IPS-20b (cell line): ENCODE data around the gene HHAT.

ENCODE experiments used
- H3K27ac ChIP-seq: one replicate; pipeline ENCODE4 v1.5.1; 2013; ENCODE audit warnings: low read length
- H3K27me3 ChIP-seq: 2 replicates; pipeline ENCODE4 v1.6.1; 2013; ENCODE audit warnings: mild to moderate bottlenecking, low read length, inconsistent platforms; ENCODE audit not compliant: insufficient read depth
- H3K36me3 ChIP-seq: 2 replicates; pipeline ENCODE4 v1.6.1; 2013; ENCODE audit warnings: low read depth, mild to moderate bottlenecking, inconsistent platforms, low read length, moderate library complexity; ENCODE audit not compliant: insufficient read depth
- H3K4me1 ChIP-seq: 2 replicates; pipeline ENCODE4 v1.6.1; 2013; ENCODE audit warnings: mild to moderate bottlenecking, control low read depth, inconsistent platforms, low read length, moderate library complexity; ENCODE audit not compliant: insufficient read depth
- H3K4me3 ChIP-seq: 2 replicates; pipeline ENCODE4 v1.5.1; 2013; ENCODE audit warnings: mild to moderate bottlenecking, low read length, inconsistent platforms
- H3K9ac ChIP-seq: 2 replicates; pipeline ENCODE4 v1.6.1; 2013; ENCODE audit warnings: low read depth, mild to moderate bottlenecking, inconsistent platforms, low read length, moderate library complexity
- H3K9me3 ChIP-seq: 2 replicates; pipeline ENCODE4 v1.6.1; 2013; ENCODE audit warnings: mild to moderate bottlenecking, low read depth, low read length, inconsistent platforms; ENCODE audit not compliant: insufficient read depth

HHAT gene

DNA sequence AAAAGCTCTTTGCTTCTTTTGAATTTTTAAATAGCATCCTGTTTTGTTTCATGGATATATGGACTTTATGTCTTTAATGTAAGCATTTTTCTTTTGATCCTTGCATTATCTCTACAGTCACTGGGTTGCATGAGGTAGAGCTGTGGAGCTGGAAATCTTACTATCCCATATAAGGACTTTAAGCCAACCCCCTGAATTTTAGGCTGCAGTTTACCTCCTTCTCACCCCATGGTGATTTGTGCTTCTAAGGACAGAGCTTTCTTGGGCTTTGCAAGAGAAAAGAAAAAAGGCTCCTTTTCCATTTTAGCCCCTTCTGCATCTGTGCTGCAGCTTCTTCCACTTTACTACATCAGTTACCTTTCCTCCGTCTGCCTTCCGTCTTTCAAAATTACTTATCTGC lies 373.8 kb downstream of the HHAT start:
- H3K27ac ChIP-seq = no peak overlapping the region
- no peaks in the 10 kb centered on the region for H3K9me3 ChIP-seq
- H3K4me3 ChIP-seq = no peak overlapping the region
- H3K9ac ChIP-seq = no peak overlapping the region
- H3K36me3 ChIP-seq = no peaks in the 10 kb centered on the region
- no peaks in the 10 kb centered on the region for H3K27me3 ChIP-seq
- H3K4me1 ChIP-seq = no peaks in the 10 kb centered on the region

DNA sequence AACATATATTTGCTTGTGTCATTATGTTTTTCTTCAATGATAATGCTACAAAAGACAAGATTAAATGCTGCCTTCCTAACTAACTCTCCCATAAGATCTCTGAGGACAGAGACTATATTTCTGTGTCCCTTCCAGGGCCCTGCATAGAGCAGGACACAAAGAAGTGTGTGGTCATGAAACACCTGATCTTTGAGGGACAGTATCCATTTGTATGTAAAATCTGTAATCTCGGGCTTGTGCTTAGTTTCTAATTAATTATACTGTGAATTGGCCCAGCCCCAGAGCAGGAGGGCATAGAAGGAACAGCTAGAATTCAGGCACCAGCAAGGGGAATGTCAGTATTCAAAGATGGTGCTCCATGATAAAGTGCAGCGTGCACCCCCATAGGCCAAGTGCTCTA lies 374.9 kb downstream of the HHAT start:
- H3K9me3 ChIP-seq = no peaks in the 10 kb centered on the region
- H3K9ac ChIP-seq = no peak overlapping the region
- no peak overlapping the region for H3K4me3 ChIP-seq
- no peaks in the 10 kb centered on the region for H3K4me1 ChIP-seq
- no peaks in the 10 kb centered on the region for H3K27me3 ChIP-seq
- H3K36me3 ChIP-seq = no peaks in the 10 kb centered on the region
- H3K27ac ChIP-seq = no peak overlapping the region

DNA sequence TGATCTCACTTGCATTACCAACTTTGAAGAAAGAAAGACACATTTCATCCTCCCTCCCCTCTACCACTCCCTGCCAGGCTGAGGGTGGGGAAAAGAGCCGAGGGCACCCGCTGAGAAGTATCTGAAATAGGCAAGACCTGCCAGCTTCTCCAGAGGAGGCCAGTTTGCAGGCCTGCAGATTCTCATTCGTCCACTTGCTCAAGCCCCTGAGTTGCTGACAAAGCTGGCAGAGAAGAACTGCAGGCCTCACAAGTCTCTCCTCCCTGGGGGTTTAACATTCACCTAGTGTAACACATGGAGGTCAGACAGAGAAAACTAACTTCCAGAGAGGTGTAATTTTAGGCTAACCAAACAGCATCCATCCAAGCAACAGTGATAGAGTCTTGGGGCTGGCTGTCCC lies 376.4 kb downstream of the HHAT start:
- Histone ChIP-seq H3K27ac (no peak overlapping the region), H3K9me3 (no peaks in the 10 kb centered on the region), H3K4me3 (no peak overlapping the region), H3K27me3 (no peaks in the 10 kb centered on the region), H3K4me1 (no peaks in the 10 kb centered on the region), H3K36me3 (no peaks in the 10 kb centered on the region), H3K9ac (no peak overlapping the region)

DNA sequence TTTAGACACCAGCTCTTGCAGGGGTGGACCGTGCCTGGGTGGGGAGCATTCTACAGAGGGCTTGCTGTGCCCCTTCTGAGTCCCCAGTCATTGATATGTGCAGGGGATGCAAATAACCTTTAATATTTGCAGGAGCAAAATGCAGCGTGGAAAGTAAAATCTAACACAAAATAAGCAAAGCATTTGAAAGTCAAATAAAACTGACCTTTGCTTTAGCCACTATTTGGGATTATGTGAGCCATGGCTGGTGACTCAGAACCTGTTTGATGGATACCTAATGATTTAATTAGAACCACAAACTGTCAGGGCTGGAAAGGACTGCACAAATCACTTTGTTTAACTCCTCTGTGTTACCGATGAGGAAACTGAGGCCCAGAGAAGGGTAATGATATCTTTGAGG lies 377.5 kb downstream of the HHAT start:
- Histone ChIP-seq H3K27me3 (no peaks in the 10 kb centered on the region), H3K27ac (no peak overlapping the region), H3K4me3 (no peak overlapping the region), H3K4me1 (no peaks in the 10 kb centered on the region), H3K9ac (no peak overlapping the region), H3K36me3 (no peaks in the 10 kb centered on the region), H3K9me3 (no peaks in the 10 kb centered on the region)

DNA sequence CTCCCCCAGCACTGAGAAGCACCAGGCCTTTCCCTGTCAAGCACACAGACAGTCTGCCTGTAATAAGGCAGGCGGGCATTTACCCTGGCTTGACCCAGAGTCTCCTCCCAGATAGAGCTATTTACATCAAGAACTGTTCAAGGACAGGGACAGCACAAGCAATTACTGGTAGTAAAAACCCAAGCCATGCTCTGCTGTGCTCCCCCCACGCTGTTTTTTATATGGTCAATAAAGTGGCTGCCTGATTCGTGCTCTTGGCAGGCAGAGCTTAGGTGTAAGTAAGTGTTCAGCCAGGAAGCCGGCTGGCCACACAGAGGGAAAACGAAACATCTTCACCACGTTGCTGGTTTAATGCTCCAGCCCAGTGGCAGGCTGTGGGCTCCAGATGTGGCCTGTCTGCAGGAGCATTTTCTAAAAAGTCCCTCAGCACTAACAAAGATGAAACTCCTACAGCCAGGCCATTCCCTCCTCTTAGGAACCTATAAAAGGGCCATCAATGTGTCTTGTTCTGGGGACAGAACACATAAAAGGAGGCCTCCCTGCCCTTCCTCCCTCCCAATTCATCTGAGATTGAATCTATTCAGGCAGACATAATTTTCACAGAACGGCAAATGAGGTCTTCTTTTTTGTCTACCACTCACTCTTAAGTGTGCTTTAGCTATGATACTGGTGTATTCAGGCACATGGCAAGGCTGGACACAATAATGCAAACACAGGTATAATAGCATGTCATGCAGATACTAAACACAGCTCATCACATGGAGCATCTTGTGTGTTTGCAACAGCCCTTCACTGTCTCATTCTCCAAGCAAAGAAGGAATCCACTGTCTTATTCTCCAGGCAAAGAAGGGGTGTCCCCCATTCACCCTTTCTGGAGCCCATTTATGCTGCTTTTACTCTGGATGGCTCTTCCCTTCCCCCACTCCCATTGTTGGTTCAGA lies 378.9 kb downstream of the HHAT start:
- Histone ChIP-seq H3K27me3 (no peaks in the 10 kb centered on the region), H3K4me1 (no peaks in the 10 kb centered on the region), H3K36me3 (no peaks in the 10 kb centered on the region), H3K9me3 (no peaks in the 10 kb centered on the region), H3K27ac (no peak overlapping the region), H3K4me3 (no peak overlapping the region), H3K9ac (no peak overlapping the region)

DNA sequence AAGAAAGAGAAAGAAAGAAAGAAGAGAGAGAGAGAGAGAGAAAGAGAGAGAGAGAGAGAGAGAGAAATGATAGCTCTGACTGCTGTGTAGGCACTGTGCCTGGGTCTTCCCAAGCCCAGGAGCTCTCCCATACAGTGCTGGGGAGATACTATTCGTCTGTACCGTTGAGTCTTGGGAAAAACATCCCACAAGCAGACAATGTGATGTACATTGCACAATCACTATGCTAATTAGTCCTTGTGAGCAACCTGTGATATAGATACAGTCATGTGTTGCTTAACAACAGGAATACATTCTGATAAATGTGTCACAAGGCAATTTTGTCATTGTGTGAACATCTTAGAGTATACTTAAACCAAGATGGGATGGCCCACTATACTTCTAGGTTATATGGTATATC lies 381.0 kb downstream of the HHAT start:
- Histone ChIP-seq H3K36me3 (no peaks in the 10 kb centered on the region), H3K27ac (no peak overlapping the region), H3K9ac (no peak overlapping the region), H3K9me3 (no peaks in the 10 kb centered on the region), H3K4me1 (no peaks in the 10 kb centered on the region), H3K4me3 (no peak overlapping the region), H3K27me3 (no peaks in the 10 kb centered on the region)

DNA sequence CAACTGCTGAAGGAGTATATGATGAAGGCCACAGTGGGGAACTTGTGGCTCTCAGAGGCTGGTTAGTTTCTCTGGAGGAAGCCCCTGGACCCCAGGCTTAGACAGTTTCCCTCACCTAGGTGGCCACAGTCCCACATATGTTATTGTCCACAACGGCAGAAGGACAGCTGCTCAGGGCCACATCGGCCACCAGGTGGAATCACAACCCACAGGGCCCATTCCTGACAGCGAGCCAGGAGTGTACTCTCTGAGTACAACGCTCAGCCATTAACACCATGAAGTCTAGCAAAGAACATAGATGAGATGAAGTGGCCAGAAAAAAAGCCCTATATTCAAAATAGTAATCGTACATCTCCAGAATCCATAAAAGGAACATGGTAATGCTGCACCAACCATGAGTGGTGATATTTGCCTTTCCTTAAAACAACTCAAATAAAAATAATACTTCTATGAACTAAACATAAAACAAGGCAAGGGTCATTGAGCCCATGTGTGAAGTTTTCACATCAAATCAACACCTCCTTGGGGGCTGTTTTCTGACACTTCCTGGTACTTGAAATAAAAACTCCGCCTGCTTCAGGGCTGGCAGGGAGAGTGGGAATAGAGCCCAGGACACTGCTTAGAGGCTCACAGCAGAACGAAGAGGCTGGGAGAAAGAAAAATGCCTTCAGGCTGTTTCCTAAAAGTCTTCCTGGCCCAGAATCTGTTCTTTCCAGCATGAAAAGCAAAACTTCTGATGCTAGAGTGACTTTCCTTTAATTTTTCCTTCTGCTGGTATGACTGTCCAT lies 383.3 kb downstream of the HHAT start:
- Histone ChIP-seq H3K4me1 (no peaks in the 10 kb centered on the region), H3K4me3 (no peak overlapping the region), H3K9me3 (no peaks in the 10 kb centered on the region), H3K36me3 (no peaks in the 10 kb centered on the region), H3K9ac (no peak overlapping the region), H3K27ac (no peak overlapping the region), H3K27me3 (no peaks in the 10 kb centered on the region)

DNA sequence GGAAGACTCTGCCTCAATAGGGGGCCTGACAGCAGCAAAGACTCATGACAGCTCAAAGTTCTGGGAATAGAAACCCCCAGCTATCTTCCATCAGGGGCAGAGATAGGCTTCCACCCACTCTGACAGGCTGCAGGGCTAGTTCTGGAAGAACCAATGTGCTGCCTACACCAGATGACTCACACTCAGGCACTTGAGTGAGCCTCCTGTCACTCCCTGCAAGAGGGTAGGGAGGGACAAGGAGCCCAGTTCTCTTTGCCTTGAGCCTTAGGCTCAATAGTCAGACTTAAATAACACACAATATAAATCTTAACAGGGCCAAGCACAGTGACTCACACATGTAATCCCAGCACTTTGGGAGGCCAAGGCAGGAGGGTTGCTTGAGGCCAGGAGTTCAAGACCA lies 386.4 kb downstream of the HHAT start:
- Histone ChIP-seq H3K27me3 (no peaks in the 10 kb centered on the region), H3K9ac (no peak overlapping the region), H3K4me1 (no peaks in the 10 kb centered on the region), H3K9me3 (no peaks in the 10 kb centered on the region), H3K4me3 (no peak overlapping the region), H3K27ac (no peak overlapping the region), H3K36me3 (no peaks in the 10 kb centered on the region)

DNA sequence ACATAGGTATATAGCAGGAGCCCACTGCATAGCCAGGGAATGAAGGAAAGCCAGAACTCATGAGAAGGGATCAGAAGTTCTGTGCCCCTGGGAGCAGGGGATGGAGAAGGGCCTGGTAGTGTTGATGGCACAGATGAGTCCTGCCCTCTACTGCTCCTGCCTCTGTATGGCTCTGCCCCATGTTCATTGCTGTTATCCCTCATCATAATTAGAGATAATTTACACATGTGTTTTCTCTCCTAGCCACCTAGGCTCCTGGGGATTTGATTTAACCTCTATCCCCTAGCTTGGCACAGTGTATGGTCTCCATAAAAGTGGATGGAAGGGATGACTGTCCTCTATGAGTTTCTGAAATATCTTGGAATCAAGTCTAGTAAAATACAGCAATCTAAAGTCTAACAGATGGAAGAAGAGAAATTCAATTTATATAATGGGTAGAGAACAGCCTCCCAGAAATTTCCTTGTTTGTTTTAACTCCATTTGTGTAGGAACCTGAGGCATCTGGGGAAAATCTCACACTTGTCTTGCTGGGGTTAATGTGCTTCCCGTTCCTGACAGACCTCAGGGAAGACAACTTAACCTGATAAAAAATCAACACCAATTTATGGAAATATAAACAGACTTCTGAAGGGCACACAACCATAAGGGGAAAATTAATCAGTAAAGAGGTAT lies 393.8 kb downstream of the HHAT start:
- H3K36me3 ChIP-seq = no peaks in the 10 kb centered on the region
- H3K27ac ChIP-seq = no peak overlapping the region
- no peaks in the 10 kb centered on the region for H3K4me1 ChIP-seq
- H3K9ac ChIP-seq = no peak overlapping the region
- no peak overlapping the region for H3K4me3 ChIP-seq
- no peaks in the 10 kb centered on the region for H3K27me3 ChIP-seq
- no peaks in the 10 kb centered on the region for H3K9me3 ChIP-seq

DNA sequence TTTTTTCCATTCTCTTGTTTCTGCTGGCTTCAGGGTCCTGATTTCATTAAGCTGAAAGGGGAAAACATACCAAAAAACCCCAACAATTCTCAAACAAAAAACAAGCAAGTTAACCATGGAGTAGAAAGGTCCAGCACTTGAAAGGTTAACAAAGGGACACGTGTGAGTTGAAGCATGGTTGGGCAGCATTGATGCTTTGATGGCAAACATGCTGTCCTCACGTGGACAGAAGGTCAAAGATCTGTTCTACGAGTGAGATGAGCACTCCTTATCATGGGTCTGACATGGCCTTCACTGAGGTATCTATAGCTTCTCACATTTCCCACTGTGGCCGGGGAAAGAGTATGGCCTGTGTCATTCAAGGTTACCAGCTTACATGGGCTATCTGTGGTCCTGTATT lies 394.9 kb downstream of the HHAT start:
- Histone ChIP-seq H3K4me3 (no peak overlapping the region), H3K27ac (no peak overlapping the region), H3K27me3 (no peaks in the 10 kb centered on the region), H3K4me1 (no peaks in the 10 kb centered on the region), H3K36me3 (no peaks in the 10 kb centered on the region), H3K9me3 (no peaks in the 10 kb centered on the region), H3K9ac (no peak overlapping the region)

DNA sequence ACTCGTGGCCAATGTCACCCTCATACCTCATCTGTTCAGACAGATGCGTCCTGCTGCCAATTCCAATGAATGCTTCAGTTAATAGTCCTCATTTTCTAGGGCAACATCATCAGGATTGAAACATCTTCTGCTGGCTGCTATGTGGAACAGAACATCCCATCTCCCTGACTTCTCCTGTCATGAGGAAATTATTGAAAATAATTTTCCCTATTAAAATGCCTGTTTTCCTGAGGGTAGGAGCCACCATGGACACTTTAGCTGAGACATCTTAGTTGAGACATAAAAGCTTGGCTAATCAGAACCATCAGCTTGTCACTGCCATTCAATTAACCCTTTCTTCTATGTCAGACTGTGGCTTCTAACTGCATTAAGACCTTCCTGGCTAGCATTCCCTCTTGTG lies 396.1 kb downstream of the HHAT start:
- H3K36me3 ChIP-seq = no peaks in the 10 kb centered on the region

More for the DNA sequence above, 396.1 kb downstream of the HHAT start:
- no peak overlapping the region for H3K27ac ChIP-seq
- H3K27me3 ChIP-seq = no peaks in the 10 kb centered on the region
- H3K9ac ChIP-seq = no peak overlapping the region
- H3K4me3 ChIP-seq = no peak overlapping the region
- no peaks in the 10 kb centered on the region for H3K9me3 ChIP-seq
- H3K4me1 ChIP-seq = no peaks in the 10 kb centered on the region
